HepG2 (cell line): ENCODE results near the gene POC1B. TPM values are rescaled to one million over a fixed set of nuclear protein-coding genes. Genes with fewer than 3 reads are reported as not detected.

Source experiments
- ATAC-seq: fragments of 200-7000 bp; cut with Tn5 transposase; 3 replicates; pipeline ENCODE4 v1.9.1; 2020; ENCODE audit warnings: mild to moderate bottlenecking, moderate library complexity
- BruUV-seq: library from RNA; stranded (reverse); fragments of 400-500 nt; replicated peaks from 2 replicates; lab custom pipeline; 2021; lab: Mats Ljungman, UMichigan
- CTCF ChIA-PET: fragments of 300-600 bp; formaldehyde crosslinking; extraction: SDS; loops from one replicate; lab custom pipeline; 2021; ENCODE audit warnings: low total read pairs, inconsistent platforms, low intra/inter-chr PET ratio; lab: Yijun Ruan, JAX
- POLR2A ChIA-PET: fragments of 350-600 bp; sonication (Branson Sonifier 250); formaldehyde crosslinking; loops from one replicate; lab custom pipeline; 2020; ENCODE audit warnings: antibody characterized with exemption, inconsistent platforms; lab: Yijun Ruan, JAX
- DNase-seq: peaks from one replicate; pipeline ENCODE4 v3.0.0-alpha.2; 2015; ENCODE audit warnings: low spot score
- FAIRE-seq: peaks from 3 replicates; lab custom pipeline; 2011; peaks lifted over from hg19 to GRCh38; lab: Jason Lieb, UNC
- H2AFZ ChIP-seq: one replicate; pipeline ENCODE4 v1.6.1; 2011; ENCODE audit warnings: low read length, inconsistent platforms
- H3K27ac ChIP-seq: fragments of 300-600 bp; 3 replicates; pipeline ENCODE4 v1.8.0; 2011; ENCODE audit warnings: mixed run types, mild to moderate bottlenecking, mixed read lengths, low read length, inconsistent platforms; ENCODE audit not compliant: insufficient read depth; ENCODE audit errors: extremely low read length
- H3K27me3 ChIP-seq, 2 experiments: fragments of 200-600 bp in 1 of 2; 2 replicates in 1 of 2; 3 replicates in 1 of 2; pipeline versions ENCODE4 v1.6.0 to v1.8.0; 2011; ENCODE audit warnings: low read length in 2 of 2, mild to moderate bottlenecking in 2 of 2, moderate library complexity in 2 of 2, inconsistent platforms in 1 of 2; ENCODE audit not compliant: insufficient read depth in 2 of 2, control insufficient read depth in 1 of 2
- H3K36me3 ChIP-seq, 2 experiments: fragments of 200-600 bp in 1 of 2; replicated peaks in 1 of 2; 2 replicates in 1 of 2; 3 replicates in 1 of 2; pipeline versions ENCODE4 v1.5.1 to v1.8.0; 2011; ENCODE audit warnings: low read length in 2 of 2, inconsistent platforms in 1 of 2; ENCODE audit not compliant: insufficient read depth in 2 of 2, control insufficient read depth in 1 of 2
- H3K4me1 ChIP-seq: 2 replicates; pipeline ENCODE4 v1.5.1; 2012; ENCODE audit warnings: low read length, inconsistent platforms; ENCODE audit not compliant: insufficient read depth
- H3K4me2 ChIP-seq: 2 replicates; pipeline ENCODE4 v1.6.0; 2011; ENCODE audit warnings: low read depth, low read length, inconsistent platforms
- H3K4me3 ChIP-seq, 3 experiments: fragments of 200-600 bp in 1 of 3; sonication (generic), shearing (Covaris generic) in 1 of 3; replicated peaks in 1 of 3; 2 replicates each; pipeline ENCODE4 v1.5.1; 2011 to 2016; ENCODE audit warnings: low read length in 3 of 3, inconsistent platforms in 2 of 3, low read depth in 2 of 3, mild to moderate bottlenecking in 2 of 3, control low read depth in 1 of 3, mixed read lengths in 1 of 3; ENCODE audit not compliant: insufficient read depth in 1 of 3
- H3K79me2 ChIP-seq: one replicate; pipeline ENCODE4 v1.6.1; 2011; ENCODE audit warnings: low read length, inconsistent platforms; ENCODE audit not compliant: insufficient read depth
- H3K9ac ChIP-seq: 2 replicates; pipeline ENCODE4 v1.6.0; 2011; ENCODE audit warnings: mild to moderate bottlenecking, low read depth, low read length, inconsistent platforms; ENCODE audit not compliant: insufficient read depth
- H3K9me3 ChIP-seq: 2 replicates; pipeline ENCODE4 v1.5.1; 2012; ENCODE audit warnings: mild to moderate bottlenecking, low read length
- H4K20me1 ChIP-seq: 2 replicates; pipeline ENCODE4 v1.6.0; 2011; ENCODE audit warnings: inconsistent platforms, mild to moderate bottlenecking, low read length, moderate library complexity; ENCODE audit not compliant: insufficient read depth
- CREB1 ChIP-seq, 2 experiments: fragments of 450-650 bp in 1 of 2; IDR thresholded peaks; 2 replicates each; pipeline ENCODE4 v1.6.1; 2016 to 2017; ENCODE audit warnings: control low read depth in 1 of 2, mild to moderate bottlenecking in 1 of 2, missing compliant biosample characterization in 1 of 2, missing genetic modification characterization in 1 of 2
- GATAD1 ChIP-seq: IDR thresholded peaks from 2 replicates; pipeline ENCODE4 v1.6.1; 2016; ENCODE audit warnings: missing genetic modification reagents, missing compliant biosample characterization
- HOXA5 ChIP-seq: sonication (generic); formaldehyde crosslinking; IDR thresholded peaks from 2 replicates; pipeline ENCODE4 v1.4.0; 2020; ENCODE audit warnings: missing genetic modification reagents
- KLF11 ChIP-seq: IDR thresholded peaks from 2 replicates; pipeline ENCODE4 v1.6.1; 2016; ENCODE audit warnings: missing compliant biosample characterization
- NFE2L2 ChIP-seq: fragments of 150-350 bp; IDR thresholded peaks from 2 replicates; pipeline ENCODE4 v1.6.1; 2014; ENCODE audit warnings: low read length
- NFIC ChIP-seq: IDR thresholded peaks from 2 replicates; pipeline ENCODE4 v1.6.1; 2012; ENCODE audit warnings: mild to moderate bottlenecking, low read length, inconsistent platforms
- NFYB ChIP-seq: sonication (generic); formaldehyde crosslinking; IDR thresholded peaks from 2 replicates; pipeline ENCODE4 v1.4.0; 2020; ENCODE audit warnings: missing genetic modification reagents
- SRSF1 ChIP-seq: fragments of 200-400 bp; formaldehyde crosslinking; optimal IDR thresholded peaks from 2 replicates; pipeline ENCODE3; 2017; ENCODE audit warnings: mild to moderate bottlenecking, low read depth, low read length, moderate library complexity
- ZFP36 ChIP-seq: fragments of 150-350 bp; IDR thresholded peaks from 2 replicates; pipeline ENCODE4 v1.6.1; 2018; ENCODE audit warnings: borderline replicate concordance, low read length, low read depth; ENCODE audit not compliant: partially characterized antibody
- ZNF546 ChIP-seq: sonication (generic); formaldehyde crosslinking; conservative IDR thresholded peaks from 2 replicates; pipeline ENCODE4 v1.8.1; 2023; ENCODE audit warnings: mild to moderate bottlenecking, missing genetic modification reagents
- ZNF547 ChIP-seq: sonication (generic); formaldehyde crosslinking; IDR thresholded peaks from 2 replicates; pipeline ENCODE4 v1.5.1; 2020; ENCODE audit warnings: mild to moderate bottlenecking, missing genetic modification reagents
- ZNF577 ChIP-seq: sonication (generic); formaldehyde crosslinking; IDR thresholded peaks from 2 replicates; pipeline ENCODE4 v1.4.0; 2020; ENCODE audit warnings: mild to moderate bottlenecking, low read depth, missing genetic modification reagents, borderline replicate concordance
- ZNF747 ChIP-seq: sonication (generic); formaldehyde crosslinking; IDR thresholded peaks from 2 replicates; pipeline ENCODE4 v1.8.1; 2023; ENCODE audit warnings: missing genetic modification reagents, mild to moderate bottlenecking, borderline replicate concordance
- ZNF773 ChIP-seq: sonication (generic); formaldehyde crosslinking; IDR thresholded peaks from 2 replicates; pipeline ENCODE4 v1.4.0; 2020; ENCODE audit warnings: missing genetic modification reagents, borderline replicate concordance
- ZNF878 ChIP-seq: sonication (generic); formaldehyde crosslinking; IDR thresholded peaks from 2 replicates; pipeline ENCODE4 v1.8.1; 2023; ENCODE audit warnings: mild to moderate bottlenecking, missing genetic modification reagents, moderate library complexity
- ZSCAN12 ChIP-seq: sonication (generic); formaldehyde crosslinking; IDR thresholded peaks from 2 replicates; pipeline ENCODE4 v1.9.0; 2021; ENCODE audit warnings: mild to moderate bottlenecking, missing genetic modification reagents
- ZSCAN22 ChIP-seq: sonication (generic); formaldehyde crosslinking; IDR thresholded peaks from 2 replicates; pipeline ENCODE4 v1.4.0; 2020; ENCODE audit warnings: mild to moderate bottlenecking, missing genetic modification reagents
- WGBS: methylation state at CpG from one replicate; pipeline ENCODE4 v1.1.6; 2017; ENCODE audit warnings: low lambda C conversion rate; 5-methylcytosine and 5-hydroxymethylcytosine counted together
- in situ Hi-C: cut with HindIII; loops from 2 replicates; pipeline ENCODE4 v1.10.0; 2017; ENCODE audit warnings: low pct_unique_long_range_greater_than_20kb; ENCODE audit not compliant: extremely low pct_ligation_motif_present
- intact Hi-C: fragments of 100-400 bp; cut with micrococcal nuclease; formaldehyde crosslinking; loops from one replicate; pipeline ENCODE4 v1.10.0; 2022; ENCODE audit not compliant: unreplicated experiment
- polyA plus RNA-seq, 8 experiments: library from polyadenylated mRNA; depleted of rRNA in 3 of 8; stranded (reverse) in 7 of 8; unstranded in 1 of 8; fragments of >200 nt; fragmentation: Illumina TruSeq in 4 of 8; extraction: Trizol in 4 of 8; gene quantifications; 2 replicates each; pipeline versions ENCODE4 v1.2.1 to v1.2.3, GENCODE V29; 2011 to 2016; ENCODE audit warnings: low read depth in 4 of 8, missing spikeins in 1 of 8, mixed read lengths in 1 of 8; ENCODE audit not compliant: insufficient read depth in 1 of 8
- total RNA-seq, 5 experiments: library from RNA; depleted of rRNA; stranded (reverse); fragments of >200 nt; fragmentation: Illumina TruSeq; extraction: Trizol; gene quantifications; 2 replicates each; pipeline ENCODE4 v1.2.3, GENCODE V29; 2016; ENCODE audit warnings: low read depth in 1 of 5
- TF ChIP-seq, protein P1 (sequence below): sonication (generic); formaldehyde crosslinking; IDR thresholded peaks from 2 replicates; pipeline ENCODE4 v1.5.1; 2020; ENCODE audit warnings: missing genetic modification reagents, mild to moderate bottlenecking, borderline replicate concordance

The POC1B gene
- total and polyA plus RNA-seq, 2 of the 13 experiments (the other 11 are each of a cell fraction or from before 2014, with no cell fraction given): 9.3 to 11.0 TPM

DNA sequence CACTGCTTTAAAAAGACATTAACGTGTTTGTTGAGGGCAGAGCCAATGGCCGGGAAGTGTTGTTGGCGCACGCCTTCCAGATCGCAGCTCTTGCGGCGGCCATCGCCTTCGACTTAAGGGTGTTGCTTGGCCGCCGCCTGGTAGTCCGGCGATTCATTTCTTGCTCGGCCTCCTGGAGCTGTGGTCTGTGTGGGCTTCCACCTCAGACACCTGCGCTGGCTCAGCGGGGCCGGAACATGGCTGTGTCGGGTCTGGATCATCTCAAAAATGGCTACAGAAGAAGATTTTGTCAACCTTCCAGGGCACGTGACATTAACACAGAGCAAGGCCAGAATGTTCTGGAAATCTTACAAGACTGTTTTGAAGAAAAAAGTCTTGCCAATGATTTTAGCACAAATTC, 26.0 kb downstream of the POC1B start:
- Histone ChIP-seq H3K9me3 (no peaks in the 10 kb centered on the region), H3K79me2 (no peaks in the 10 kb centered on the region), H3K27me3 (no peaks in the 10 kb centered on the region), H3K27ac (no peak overlapping the region), H3K4me1 (no peaks in the 10 kb centered on the region), H3K9ac (no peak overlapping the region), H3K4me3 (no peak overlapping the region), H2AFZ (no peak overlapping the region), H3K4me2 (no peak overlapping the region), H3K36me3 (0 out of 5 replicates have a peak, but pooled peaks cover 0 to 4% of the 10 kb centered on the region in 2 experiments), H4K20me1 (no peaks in the 10 kb centered on the region)
- FAIRE-seq (no peak), ATAC-seq (no peak), DNase-seq (no peak)
- intact Hi-C loops: no loop called here
- in situ Hi-C loops: no loop called here
- no TSS peak for BruUV-seq
- WGBS: 98% methylated on average over 19 of the region's 19 CpGs
- no peak for TF ChIP-seq GATAD1 (CRISPR knock-in tag)
- TF ChIP-seq ZNF547 (CRISPR knock-in tag): no peak
- no peak for TF ChIP-seq KLF11 (CRISPR knock-in tag)
- no peak for TF ChIP-seq ZNF577 (CRISPR knock-in tag)
- no peak for TF ChIP-seq ZNF747 (CRISPR knock-in tag)
- TF ChIP-seq NFYB (CRISPR knock-in tag): no peak
- TF ChIP-seq, protein P1, sequence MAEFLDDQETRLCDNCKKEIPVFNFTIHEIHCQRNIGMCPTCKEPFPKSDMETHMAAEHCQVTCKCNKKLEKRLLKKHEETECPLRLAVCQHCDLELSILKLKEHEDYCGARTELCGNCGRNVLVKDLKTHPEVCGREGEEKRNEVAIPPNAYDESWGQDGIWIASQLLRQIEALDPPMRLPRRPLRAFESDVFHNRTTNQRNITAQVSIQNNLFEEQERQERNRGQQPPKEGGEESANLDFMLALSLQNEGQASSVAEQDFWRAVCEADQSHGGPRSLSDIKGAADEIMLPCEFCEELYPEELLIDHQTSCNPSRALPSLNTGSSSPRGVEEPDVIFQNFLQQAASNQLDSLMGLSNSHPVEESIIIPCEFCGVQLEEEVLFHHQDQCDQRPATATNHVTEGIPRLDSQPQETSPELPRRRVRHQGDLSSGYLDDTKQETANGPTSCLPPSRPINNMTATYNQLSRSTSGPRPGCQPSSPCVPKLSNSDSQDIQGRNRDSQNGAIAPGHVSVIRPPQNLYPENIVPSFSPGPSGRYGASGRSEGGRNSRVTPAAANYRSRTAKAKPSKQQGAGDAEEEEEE (CRISPR knock-in tag): no peak
- TF ChIP-seq SRSF1: no peak
- TF ChIP-seq ZNF546 (CRISPR knock-in tag): no peak
- no peak for TF ChIP-seq ZFP36
- TF ChIP-seq NFIC: no peak
- TF ChIP-seq ZNF878: no peak
- no peak for TF ChIP-seq NFE2L2
- TF ChIP-seq HOXA5 (CRISPR knock-in tag): no peak
- TF ChIP-seq ZSCAN22 (CRISPR knock-in tag): no peak
- TF ChIP-seq ZNF773 (CRISPR knock-in tag): no peak
- TF ChIP-seq CREB1 (IDR thresholded peaks at IDR 0.05): no peak
- TF ChIP-seq CREB1 (CRISPR knock-in tag; IDR thresholded peaks at IDR 0.05): no peak
- TF ChIP-seq ZSCAN12 (CRISPR knock-in tag): no peak
- ChIA-PET POLR2A (no interaction called here), CTCF (no interaction called here)
